GM18519 (cell line): ENCODE results near the gene VPS37B.
"Not testable (repeated sequence)": the region's sequence is repeated elsewhere in the genome, so short reads cannot be mapped to it uniquely, and the experiment has no call there.

Experiments
- ATAC-seq: cut with Tn5 transposase; IDR thresholded peaks from one replicate; pipeline ENCODE4 v1.9.1; 2021; ENCODE audit warnings: mild to moderate bottlenecking, moderate library complexity; ENCODE audit not compliant: unreplicated experiment, low FRiP score

The VPS37B gene

DNA sequence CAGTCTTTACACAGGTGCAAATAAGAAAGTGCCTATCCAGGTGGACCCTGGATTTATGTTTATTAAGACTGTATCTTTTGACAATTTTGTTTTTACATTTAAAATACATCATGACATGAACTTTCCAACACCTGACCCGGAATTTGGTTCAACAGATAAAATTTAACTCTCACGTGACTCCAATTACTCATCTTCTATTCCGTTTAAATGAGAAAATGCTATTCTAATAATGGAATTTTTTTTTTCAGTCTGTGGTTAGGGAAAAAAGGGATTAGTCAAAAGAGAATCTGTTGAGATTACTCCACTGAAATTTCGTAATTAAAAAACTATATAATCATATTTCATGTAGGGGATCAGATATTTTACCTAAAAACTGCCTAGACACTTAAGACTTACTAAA, 11.1 kb downstream of the VPS37B start:
- ATAC-seq: no peak

DNA sequence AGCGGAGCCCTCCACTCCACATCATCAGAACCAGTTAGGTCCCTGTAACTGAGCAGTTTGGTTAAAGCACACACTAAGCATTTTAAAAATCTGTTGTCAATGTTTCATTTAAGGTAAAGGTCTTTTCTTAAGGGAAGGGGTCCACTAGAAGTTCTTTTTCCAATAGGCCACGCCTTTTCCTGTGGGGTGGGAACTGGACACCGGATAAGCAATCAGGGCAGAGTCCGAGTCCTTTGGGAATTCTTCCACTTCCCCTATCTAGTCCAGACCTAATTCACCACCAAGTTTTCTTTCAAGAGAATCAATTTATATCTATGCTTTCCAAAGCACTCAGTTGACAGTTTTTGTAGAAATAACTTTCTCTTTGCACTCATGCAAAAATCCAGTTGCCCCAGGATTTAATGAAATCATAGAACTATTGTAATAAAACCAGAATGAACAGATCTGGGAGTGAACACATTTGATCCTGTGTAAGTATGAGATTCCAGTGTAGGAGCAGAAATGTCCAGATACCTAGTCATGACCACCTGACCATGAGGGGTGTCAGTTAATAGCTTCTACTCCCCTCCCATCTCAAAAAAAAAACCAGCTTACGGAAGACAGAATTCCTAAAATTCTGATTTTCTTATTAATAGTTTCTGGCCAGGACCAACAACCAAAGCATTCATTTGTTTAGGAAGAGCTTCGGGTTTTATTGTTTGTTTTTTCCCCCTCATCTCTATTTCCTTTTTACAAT, 11.7 kb downstream of the VPS37B start:
- ATAC-seq: no peak

GRCh38 chr12:122882908-122883558, 12.9 kb downstream of the VPS37B start:
- ATAC-seq: no peak

DNA sequence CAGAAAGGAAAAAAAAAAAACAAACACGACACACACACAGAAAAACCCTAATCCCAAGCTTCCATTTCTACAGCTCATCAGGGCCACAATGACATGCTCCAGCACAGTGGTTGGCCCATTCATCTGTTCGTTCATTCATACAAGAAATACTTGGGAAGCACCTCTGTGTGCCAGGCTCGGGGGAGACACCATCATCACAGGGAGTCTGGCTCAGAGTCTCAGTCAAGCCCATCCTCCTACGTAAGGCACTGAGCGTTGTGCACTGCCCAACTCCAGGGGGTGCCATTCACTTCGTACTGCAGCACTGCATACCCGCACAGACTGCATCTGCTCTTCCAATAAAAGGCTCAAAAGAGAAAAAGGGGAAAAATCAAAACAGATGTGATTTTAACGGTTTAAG, 15.3 kb downstream of the VPS37B start:
- no peak for ATAC-seq

DNA sequence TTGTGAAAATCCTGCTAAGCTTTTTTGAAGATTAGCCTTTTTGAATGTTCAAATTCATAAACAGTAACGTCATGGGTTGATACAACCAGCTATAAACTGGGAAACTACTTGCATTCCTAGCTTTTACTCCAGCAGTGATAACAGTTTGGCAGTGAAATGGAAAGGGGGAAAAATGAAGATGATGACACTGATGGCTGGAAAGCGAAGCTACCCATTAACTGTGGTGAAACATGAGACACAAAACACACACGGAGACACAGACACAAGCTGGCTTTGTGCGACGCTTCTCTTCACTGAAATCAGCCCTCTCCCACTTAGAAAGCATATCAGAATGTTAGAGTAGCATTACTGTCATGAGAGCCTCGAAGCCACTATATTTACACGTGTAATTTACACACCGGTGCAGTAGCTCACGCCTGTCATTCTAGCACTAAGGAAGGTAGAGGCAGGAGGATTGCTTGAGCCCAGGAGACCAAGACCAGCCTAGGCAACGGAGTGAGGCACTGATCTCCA, 15.7 kb downstream of the VPS37B start:
- ATAC-seq: no peak

DNA sequence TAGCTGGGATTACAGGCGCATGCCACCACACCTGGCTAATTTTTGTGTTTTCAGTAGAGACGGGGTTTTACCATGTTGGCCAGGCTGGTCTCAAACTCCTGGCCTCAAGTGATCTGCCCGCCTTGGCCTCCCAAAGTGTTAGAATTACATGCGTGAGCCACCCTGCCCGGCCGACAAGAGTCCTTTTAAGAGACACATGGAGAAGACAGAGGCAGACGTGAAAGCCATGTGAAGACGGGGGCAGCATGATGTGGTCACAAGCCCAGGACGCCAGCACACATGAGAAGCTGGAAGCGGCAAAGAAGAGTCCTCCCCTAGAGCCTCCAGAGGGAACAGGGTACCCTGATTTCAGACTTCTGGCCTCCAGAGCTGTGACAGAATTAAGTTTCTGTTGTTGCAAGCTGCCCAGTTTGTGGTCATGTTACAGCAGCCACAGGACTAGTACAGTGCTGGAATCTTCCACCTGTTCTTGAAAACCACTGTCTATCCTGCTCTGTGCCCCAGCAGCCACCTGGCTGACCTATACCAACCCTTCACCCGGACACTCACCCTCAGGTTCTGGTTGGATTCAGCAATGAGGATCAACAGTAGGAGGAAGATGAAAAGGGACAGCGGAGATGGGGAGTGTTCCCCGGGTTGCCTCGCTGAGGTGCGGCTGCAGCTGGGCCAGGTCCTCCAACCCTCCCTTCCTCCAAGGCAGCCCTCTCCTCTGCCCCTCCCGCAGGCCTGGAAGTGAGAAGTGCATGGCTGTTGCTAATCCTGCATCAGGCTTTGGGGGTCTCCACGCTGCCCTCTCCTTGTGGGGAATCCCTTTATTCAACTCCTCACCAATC, 16.9 kb downstream of the VPS37B start:
- ATAC-seq: no peak

- no peak for ATAC-seq
Observed at GRCh38 chr12:122876731-122877130, 19.2 kb downstream of the VPS37B start.

GRCh38 chr12:122876281-122876680, 19.6 kb downstream of the VPS37B start:
- not testable (repeated sequence) for ATAC-seq

DNA sequence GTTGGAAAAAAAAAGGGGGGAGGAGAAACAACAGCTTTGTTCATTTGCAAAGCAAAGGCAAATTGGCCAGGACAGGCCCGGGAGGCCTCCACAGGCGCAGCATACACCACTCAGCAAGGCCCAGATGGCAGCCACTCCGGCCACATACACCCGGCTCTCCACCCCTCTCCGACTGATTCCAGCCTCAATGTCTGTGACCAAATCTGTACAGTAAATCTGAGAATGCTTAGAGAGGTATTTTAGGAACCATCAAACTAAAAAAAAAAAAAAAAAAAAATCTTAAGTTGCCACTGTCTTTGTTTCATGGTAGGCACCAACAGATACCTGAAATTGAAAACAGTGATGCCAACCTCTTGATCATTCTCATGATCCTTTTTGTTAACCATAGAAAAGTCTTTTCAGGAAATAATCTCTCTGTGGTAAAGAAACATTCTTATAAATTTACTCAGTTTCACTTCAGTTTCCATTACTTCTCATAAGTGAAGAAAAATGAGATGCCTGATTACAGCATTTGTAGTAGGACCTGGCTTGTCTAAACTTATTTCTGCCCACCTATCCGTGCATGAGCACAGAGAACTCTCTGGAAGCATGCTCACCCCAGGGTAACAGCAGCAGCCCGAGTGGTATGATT, 20.2 kb downstream of the VPS37B start:
- peak; percentile 42 for ATAC-seq

GRCh38 chr12:122874081-122874480, 21.8 kb downstream of the VPS37B start:
- ATAC-seq: no peak

DNA sequence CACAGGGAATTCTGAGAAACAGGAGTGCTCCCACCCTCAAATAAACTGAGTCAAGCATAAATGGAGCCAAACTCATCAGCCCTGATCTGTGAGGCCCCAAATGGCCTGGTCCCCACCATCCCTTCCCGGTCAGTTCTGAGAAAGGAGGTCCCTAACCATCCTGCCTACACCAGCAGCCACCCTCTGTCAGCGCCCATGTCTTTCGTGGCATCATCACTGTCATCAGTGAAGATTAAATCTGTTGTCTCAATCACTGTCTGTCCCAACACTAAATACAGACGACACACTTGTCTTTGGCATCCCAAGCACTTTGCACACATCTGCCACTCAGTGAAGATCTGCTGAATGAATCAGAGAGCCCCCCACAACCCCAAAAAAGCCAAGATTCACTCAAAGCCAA, 22.4 kb downstream of the VPS37B start:
- no peak for ATAC-seq

GRCh38 chr12:122872815-122873361, 23.0 kb downstream of the VPS37B start:
- ATAC-seq: no peak

DNA sequence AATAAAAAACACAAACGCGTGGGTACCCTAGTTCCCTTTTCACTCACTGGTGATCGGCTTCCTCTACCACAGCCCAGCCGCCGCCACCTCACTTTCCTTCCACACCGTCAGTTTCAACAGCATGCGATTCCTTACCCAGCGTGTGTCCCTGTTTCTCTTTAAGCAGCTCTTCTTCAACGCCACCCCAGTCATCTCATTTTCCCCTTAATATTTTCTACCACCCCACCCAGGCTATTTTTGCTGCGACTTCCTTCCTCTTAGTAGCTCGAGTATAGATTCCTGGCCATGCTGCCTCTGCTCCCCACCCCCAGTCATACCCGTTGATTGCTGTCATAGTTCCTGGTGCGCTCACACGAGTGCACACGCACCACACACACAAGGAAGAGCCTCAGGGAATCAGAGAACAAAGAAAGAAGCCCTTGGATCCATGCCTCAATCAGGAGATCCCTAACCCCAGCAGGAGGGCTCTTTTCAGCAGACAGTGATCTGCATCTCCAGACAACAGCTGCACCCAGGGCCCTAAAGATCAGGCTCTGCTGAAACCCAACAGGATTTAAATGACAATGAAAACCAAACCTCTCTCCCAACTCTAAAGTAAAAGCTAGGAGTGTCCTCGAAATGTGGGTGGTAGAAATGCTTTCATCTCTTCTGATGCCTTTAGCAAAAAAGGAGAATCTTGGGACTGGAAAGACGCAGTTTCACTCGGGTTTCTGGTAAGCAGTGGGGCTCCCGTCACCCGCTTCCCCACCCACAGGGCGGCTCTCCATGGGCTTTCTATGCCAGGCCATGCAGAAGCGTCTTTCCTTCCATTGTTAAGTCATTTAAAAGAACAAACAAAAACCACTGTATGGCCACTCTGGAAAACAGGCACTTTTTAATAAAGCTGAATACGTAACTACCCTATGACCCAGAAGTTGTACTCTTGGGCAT, 23.8 kb downstream of the VPS37B start:
- no peak for ATAC-seq

DNA sequence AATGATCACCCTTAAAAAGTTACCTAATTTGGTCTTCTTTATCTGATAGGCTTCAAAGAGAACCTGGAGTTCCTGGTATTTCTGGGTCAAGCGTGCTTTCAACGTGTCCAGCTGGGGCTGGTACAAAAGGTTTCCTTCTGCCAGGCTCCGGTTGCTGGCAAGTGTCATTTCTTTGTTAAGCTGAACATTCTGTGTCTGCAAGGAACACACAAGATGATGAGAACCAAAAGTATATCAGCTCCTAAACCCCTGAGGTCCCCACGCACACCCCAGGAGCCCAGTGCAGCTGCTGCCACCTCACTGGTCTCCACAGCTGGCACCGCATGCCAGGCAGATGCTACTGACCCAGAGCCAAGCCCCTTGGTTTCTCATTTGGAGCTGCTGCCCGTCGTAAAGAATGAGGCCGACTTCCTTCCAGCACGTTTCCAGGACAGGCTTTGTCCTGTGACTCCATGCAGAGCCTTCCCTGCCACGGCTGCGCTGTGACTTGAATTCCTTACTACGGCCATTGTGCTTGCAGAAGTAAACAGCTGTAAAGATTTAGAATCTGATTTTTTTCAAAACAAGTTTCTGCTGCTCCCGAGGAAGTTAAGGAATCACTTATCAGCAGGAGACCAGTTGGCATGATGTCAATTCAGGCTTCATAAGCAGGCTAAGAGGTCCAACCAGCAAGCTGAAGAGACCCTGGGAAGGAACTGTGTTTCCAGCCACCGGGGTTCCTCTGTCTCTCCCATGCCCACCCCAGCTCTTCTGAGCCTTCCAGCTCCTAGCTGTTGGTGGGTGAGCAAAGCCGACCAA, 24.9 kb downstream of the VPS37B start:
- no peak for ATAC-seq

DNA sequence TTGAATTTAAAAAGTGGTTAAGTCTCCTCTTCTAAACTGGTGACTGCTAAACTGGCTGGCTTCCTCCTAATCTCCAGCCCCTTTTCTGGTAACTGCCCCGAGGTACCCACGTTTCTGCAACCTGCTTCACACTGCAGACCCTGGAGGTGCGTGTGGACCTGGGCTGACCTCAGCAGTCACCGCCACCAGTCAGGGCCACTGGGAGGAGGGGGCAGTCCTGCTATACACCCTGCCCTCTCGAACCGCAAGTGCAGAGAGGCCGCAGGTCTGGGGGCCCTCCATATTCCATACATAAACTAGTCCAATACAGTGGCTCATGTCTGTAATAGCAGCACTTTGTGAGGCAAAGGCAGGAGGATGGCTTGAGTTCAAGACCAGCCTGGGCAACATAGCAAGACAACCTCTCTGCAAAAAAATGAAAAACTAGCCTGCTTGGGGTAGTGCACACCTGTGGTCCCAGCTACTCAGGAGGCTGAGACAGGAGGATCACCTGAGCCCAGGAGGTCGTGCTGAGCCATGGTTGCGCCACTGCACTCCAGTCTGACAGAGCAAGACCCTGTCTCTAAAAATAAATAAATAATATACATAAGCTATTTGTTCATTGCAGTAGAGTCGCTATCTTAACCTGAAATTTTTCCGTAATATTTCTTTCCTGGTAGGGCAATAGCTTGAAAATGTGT, 25.6 kb downstream of the VPS37B start:
- no peak for ATAC-seq

GRCh38 chr12:122869207-122869973, 26.5 kb downstream of the VPS37B start:
- no peak for ATAC-seq

DNA sequence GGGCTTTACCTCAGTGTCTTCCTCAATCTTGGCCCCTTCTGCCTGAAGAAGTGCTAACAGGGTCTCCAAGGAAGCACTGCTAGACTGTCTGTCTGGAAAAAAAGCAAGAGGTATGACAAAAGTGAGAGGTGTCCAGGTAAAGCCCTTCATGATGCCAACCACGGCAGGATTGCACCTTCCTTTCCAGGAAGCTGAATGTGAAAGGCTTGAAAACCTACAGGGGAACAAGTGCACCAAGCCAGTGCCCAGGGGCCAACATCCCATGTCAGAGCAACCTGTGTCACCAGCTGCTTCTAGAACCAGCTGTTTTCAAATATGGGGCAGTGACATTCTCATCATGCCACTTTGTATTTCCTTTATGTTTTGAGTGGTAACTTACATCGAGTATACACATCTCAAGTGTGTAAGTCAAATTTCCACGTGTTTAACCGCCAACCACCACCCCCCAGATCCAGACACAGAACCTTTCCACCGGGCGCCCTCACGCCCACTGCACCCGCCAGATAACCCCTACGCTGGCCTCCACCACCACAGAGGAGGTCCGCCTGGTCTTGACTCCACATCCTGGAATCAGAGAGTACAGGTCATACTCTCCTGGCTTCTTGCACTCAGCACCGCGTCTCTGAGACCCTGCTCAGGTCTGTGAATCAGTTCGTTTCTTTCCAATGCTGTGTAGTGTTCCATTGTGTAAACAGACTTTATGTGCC, 27.3 kb downstream of the VPS37B start:
- no peak for ATAC-seq
